Measurements from ENCODE around the gene SDR9C7.
"Not testable (repeated sequence)": the region's sequence is repeated elsewhere in the genome, so short reads cannot be mapped to it uniquely, and the experiment has no call there.

The SDR9C7 gene

DNA sequence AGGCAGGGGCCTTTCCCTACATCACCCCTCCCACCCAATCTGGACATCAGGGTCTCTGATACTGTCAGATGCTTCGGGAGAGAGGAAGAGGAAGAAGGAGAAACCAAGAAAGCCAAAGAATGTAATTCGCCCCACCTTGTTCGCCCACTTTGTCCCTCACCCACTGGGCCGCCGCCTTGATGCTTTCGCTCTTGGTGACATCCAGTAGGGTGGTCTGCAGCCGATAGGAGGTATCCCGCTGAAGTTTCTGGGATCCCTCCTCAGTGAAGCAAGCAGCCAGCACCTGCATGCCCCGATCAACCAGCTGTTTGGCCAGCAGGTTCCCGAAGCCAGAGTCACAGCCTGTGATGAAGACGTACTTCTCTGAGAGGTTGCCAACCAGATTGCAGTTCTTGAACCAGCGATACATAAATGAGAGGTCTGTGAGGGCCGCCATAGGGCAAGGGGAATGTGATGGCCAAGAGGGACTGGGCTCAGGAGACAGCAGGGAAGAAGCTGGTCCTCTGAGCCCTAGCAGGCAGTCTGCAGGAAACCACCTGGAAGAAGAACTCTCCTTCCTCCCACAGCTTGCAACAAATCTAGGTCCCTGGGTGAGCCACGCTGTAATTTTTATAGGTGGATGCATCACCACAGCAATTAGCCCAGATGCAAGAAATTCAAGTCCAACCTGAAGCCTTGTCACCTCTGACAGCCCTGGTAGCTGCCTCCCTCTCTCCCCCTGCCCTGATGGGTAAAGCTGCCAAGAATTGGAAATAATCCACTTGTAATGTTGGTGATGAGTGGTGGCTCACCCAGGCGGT, at the start of gene SDR9C7:
TSS of gene SDR9C7 (minus strand) at position 583 of the 800 bp plus-strand sequence. CDS start at position 436, 147 bp downstream.
- no peak for DNase-seq (ENCODE audit: low read depth, low spot score)

DNA sequence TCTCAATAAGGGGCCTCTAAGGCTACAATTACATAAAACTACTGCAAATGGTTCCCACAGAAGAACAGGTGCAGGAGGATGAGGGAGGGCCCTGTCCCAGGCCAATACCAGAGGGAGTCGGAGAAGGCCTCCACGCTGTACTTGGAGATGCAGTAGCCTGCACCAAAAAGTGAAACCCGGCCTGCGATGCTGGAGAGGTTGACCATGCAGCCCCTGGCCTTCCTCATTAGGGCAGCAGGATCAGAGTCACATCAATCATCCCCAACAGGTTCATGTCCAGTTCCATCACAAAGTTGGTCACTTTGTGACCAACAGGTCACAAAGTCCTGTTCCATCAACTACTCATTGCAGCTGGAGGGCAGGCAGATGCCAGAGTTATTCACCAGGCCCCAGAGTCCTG, 49.2 kb upstream of the SDR9C7 start:
- no peak for DNase-seq (ENCODE audit: low read depth, low spot score)

DNA sequence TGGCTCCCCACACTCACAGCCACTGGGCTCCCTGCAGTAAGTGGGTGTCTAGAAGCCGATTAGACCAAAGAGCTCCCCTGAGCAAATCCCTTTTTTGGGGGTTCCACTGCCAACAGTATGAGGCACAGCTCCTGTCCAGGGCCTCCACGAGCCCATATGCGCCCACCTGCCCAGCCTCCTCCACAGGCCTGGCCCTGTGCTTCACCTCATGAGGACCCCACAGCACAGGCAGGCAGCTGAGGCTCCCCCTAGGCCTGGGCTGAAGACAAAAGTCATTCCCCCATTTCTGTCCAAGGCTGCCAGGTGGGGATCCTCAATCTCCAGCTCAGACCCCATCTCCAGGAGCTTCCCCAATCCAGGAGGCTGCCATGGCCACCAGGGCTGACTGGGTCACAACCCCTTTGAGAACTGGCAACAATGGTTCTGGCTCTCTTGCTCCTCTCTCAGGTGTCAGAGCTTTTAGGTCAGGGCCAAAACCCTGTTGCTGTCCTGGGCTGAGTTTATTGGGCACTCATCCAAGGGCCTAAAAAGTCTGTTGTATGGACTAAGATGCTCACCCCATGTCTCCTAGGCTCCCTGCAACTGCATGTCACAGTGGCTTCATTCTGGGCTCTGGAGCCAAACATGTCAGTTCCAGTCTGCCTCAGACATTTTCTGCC, 48.5 kb upstream of the SDR9C7 start:
- DNase-seq (ENCODE audit: low read depth, low spot score): not testable (repeated sequence)

DNA sequence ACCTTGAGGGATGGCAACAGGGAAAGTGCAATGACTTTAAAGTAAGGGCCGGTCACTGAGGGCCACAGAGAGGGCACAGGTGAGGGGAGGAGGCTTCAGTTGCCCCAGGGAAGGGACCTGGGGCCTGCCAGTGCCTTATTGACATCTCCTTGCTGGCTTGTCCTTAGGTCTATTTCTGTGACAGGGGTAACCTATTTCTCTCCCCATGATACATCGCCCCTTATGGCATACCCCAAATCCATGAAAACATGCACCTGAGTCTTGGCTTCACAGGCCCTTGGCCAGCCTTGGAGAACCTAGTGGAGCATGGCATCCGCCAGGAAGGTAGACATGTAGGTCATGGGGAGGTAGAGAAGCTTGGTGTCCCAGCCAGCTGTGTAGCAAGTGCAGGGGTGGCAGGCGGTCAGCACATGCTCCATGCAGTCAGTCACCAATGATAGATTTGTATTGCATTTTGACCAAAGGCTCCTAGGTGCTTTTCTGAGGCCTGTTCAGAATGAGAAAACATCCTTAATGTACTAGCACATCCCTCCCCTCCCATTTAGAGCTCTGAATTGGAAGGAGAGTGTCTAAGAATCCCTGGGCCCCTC, 46.8 kb upstream of the SDR9C7 start:
- DNase-seq (ENCODE audit: low read depth, low spot score): no peak

- no peak for DNase-seq (ENCODE audit: low read depth, low spot score)
Measured at GRCh38 chr12:56980268-56980667, 46.1 kb upstream of the SDR9C7 start.

DNA sequence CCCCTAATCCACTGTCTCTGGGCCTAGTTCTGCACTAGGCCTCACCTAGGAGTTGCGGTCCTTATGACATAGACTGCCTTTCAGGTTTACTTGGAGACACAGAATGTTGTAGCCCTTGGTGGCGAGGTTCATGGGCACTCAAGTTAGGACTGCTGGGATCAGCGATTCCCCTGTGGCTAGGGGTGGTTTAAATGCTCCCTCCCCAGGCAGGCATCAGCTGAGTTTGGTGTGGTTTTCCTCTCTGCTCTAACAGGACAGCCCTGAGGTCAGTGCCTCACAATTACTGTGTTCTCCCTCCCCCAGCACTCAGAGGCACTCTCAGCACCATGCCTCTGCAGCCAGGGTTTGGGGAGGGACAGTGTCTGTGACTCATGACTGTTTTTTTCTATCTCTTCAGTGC, 45.4 kb upstream of the SDR9C7 start:
- no peak for DNase-seq (ENCODE audit: low read depth, low spot score)

GRCh38 chr12:56978397-56979138, 44.4 kb upstream of the SDR9C7 start:
- no peak for DNase-seq (ENCODE audit: low read depth, low spot score)

DNA sequence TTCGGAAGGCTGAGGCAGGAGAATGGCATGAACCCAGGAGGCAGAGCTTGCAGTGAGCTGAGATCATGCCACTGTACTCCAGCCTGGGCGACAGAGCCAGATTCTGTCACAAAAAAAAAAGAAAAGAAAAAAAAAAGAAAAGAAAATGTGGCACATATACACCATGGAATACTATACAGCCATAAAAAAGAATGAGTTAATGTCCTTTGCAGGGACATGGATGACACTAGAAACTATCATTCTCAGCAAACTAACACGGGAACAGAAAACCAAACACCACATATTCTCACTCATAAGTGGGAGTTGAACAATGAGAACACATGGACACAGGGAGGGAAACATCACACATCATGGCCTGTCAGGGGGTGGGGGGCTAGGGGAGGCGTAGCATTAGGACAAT, 43.2 kb upstream of the SDR9C7 start:
- DNase-seq (ENCODE audit: low read depth, low spot score): not testable (repeated sequence)

DNA sequence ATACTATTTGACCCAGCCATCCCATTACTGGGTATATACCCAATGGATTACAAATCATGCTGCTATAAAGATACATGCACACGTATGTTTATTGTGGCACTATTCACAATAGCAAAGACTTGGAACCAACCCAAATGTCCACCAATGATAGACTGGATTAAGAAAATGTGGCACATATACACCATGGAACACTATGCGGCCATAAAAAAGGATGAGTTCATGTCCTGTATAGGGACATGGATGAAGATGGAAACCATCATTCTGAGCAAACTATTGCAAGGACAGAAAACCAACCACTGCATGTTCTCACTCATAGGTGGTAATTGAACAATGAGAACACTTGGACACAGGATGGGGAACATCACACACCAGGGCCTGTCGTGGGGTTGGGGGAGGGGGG, 40.0 kb upstream of the SDR9C7 start:
- DNase-seq (ENCODE audit: low read depth, low spot score): not testable (repeated sequence)

DNA sequence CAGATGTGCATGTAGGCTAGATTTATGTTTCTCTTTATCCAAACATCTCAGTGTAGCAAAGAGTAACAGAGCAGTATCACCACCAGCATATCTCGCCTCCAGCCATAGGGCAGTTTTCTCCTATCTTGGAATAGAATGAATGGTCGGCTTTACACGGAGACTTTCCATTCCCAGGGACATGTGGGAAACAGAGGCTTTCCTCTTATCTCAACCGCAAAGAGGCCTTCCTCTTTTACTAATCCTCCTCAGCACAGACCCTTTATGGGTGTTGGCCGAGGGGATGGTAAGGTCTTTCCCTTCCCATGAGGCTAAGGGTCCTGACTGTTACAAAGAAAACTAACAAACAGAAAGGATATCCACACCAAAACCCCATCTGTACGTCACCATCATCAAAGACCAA, 34.7 kb upstream of the SDR9C7 start:
- DNase-seq (ENCODE audit: low read depth, low spot score): not testable (repeated sequence)

GRCh38 chr12:56965997-56966642, 31.9 kb upstream of the SDR9C7 start:
- not testable (repeated sequence) for DNase-seq (ENCODE audit: low read depth, low spot score)

DNA sequence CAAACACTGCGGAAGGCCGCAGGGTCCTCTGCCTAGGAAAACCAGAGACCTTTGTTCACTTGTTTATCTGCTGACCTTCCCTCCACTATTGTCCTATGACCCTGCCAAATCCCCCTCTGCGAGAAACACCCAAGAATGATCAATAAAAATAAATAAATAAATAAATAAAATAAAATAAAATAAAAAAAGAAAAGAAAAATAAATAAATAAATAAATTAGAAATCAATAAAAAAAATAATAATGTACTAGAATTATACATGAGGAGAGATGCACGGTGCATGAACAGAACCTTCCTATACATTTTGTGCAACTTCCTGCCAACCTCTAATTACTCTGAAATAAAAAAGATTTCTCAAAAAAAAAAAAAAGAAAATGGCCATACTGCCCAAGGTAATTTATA, 30.9 kb upstream of the SDR9C7 start:
- not testable (repeated sequence) for DNase-seq (ENCODE audit: low read depth, low spot score)

- DNase-seq (ENCODE audit: low read depth, low spot score): not testable (repeated sequence)
Measured at GRCh38 chr12:56963557-56963956, 29.3 kb upstream of the SDR9C7 start.

DNA sequence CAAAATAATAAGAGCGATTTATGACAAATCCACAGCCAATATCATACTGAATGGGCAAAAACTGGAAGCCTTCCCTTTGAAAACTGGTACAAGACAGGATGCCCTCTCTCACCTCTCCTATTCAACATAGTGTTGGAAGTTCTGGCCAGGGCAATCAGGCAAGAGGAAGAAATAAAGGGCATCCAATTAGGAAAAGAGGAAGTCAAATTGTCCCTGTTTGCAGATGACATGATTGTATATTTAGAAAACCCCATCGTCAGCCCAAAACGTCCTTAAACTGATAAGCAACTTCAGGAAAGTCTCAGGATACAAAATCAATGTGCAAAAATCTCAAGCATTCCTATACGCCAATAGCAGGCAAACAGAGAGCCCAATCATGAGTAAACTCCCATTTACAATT, 28.0 kb upstream of the SDR9C7 start:
- DNase-seq (ENCODE audit: low read depth, low spot score): not testable (repeated sequence)

GRCh38 chr12:56958422-56958821, 24.2 kb upstream of the SDR9C7 start:
- DNase-seq (ENCODE audit: low read depth, low spot score): no peak

GRCh38 chr12:56957229-56958052, 23.2 kb upstream of the SDR9C7 start, which contains the start of gene RDH16:
RDH16 (minus strand) TSS chr12:56957608; CDS start chr12:56957462, 146 bp downstream.
- DNase-seq (ENCODE audit: low read depth, low spot score): no peak

DNA sequence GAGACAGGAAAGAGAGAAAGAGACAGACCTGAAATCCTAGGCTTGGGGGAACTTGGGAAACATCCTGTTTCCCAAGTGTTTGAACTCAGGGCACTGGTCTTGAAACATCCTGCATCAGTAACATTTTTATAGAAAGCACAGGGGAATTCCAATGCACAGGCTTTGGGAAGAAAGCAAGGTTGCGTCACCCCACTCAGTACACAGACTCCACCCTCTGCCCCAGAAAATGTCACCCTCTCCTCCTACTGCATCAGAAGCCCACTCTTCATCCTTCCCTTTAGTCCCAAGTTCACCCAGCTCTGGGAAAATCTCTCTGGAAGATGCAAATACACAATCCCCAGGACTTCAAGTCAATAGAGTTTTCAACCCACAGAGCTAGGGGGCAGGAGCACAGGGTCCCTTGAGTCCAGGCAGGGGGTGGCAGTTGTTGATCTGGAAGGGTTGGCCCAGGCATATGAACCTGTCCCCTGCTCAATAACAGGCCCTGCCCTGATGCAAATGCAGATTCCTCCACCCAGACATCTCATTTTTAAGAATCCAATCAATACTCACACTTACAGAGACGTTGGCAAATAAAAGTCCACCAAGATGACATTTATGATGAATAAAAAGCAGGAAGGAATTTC, 21.5 kb upstream of the SDR9C7 start:
- DNase-seq (ENCODE audit: low read depth, low spot score): no peak

GRCh38 chr12:56954958-56955355, 20.7 kb upstream of the SDR9C7 start:
- DNase-seq (ENCODE audit: low read depth, low spot score): no peak

GRCh38 chr12:56954057-56954957, 20.1 kb upstream of the SDR9C7 start:
- DNase-seq (ENCODE audit: low read depth, low spot score): no peak
